HepG2 (cell line): ENCODE measurements around the gene GPS1. TPM values are rescaled to one million over a fixed set of nuclear protein-coding genes. Genes with fewer than 3 reads are reported as not detected.

Experiments
- AGO2 ChIP-seq: fragments of 200-400 bp; formaldehyde crosslinking; optimal IDR thresholded peaks from 2 replicates; pipeline ENCODE3; 2017; ENCODE audit warnings: mild to moderate bottlenecking, low read depth, low read length, moderate library complexity
- CENPX ChIP-seq: sonication (generic); formaldehyde crosslinking; IDR thresholded peaks from 2 replicates; pipeline ENCODE4 v1.9.0; 2021; ENCODE audit warnings: mild to moderate bottlenecking, missing genetic modification reagents, moderate library complexity
- CHCHD3 ChIP-seq: sonication (generic); formaldehyde crosslinking; IDR thresholded peaks from 2 replicates; pipeline ENCODE4 v1.8.0; 2022; ENCODE audit warnings: mild to moderate bottlenecking, missing genetic modification reagents, moderate library complexity
- FOSL1 ChIP-seq: sonication (generic); formaldehyde crosslinking; IDR thresholded peaks from 2 replicates; pipeline ENCODE4 v1.9.0; 2021; ENCODE audit warnings: missing genetic modification reagents, borderline replicate concordance
- LRRFIP1 ChIP-seq: sonication (generic); formaldehyde crosslinking; conservative IDR thresholded peaks from 2 replicates; pipeline ENCODE4 v1.4.0; 2020; ENCODE audit warnings: missing genetic modification reagents
- MIER2 ChIP-seq: IDR thresholded peaks from 2 replicates; pipeline ENCODE4 v1.6.1; 2016; ENCODE audit warnings: missing biosample characterization, missing genetic modification reagents
- PHF20 ChIP-seq: sonication (generic); formaldehyde crosslinking; IDR thresholded peaks from 2 replicates; pipeline ENCODE4 v1.5.0; 2020; ENCODE audit warnings: mild to moderate bottlenecking, missing genetic modification reagents
- POLR2A ChIP-seq, 2 experiments: IDR thresholded peaks; 2 replicates each; pipeline ENCODE4 v1.6.1; 2011; ENCODE audit warnings: low read depth in 2 of 2, low read length in 2 of 2, mild to moderate bottlenecking in 1 of 2, moderate library complexity in 1 of 2; ENCODE audit not compliant: insufficient read depth in 1 of 2
- POLR2G ChIP-seq: fragments of 200-400 bp; formaldehyde crosslinking; IDR thresholded peaks from 2 replicates; pipeline ENCODE4 v1.6.1; 2018; ENCODE audit warnings: mild to moderate bottlenecking, low read depth, low read length, moderate library complexity
- RAD51 ChIP-seq: fragments of 450-650 bp; IDR thresholded peaks from 2 replicates; pipeline ENCODE4 v1.6.1; 2016; ENCODE audit warnings: borderline replicate concordance
- RARA ChIP-seq: IDR thresholded peaks from 2 replicates; pipeline ENCODE4 v1.6.1; 2016; ENCODE audit warnings: missing genetic modification reagents, missing compliant biosample characterization
- RNF219 ChIP-seq: sonication (generic); formaldehyde crosslinking; IDR thresholded peaks from 2 replicates; pipeline ENCODE4 v1.5.0; 2020; ENCODE audit warnings: mild to moderate bottlenecking, missing genetic modification reagents
- SRSF1 ChIP-seq: fragments of 200-400 bp; formaldehyde crosslinking; optimal IDR thresholded peaks from 2 replicates; pipeline ENCODE3; 2017; ENCODE audit warnings: mild to moderate bottlenecking, low read depth, low read length, moderate library complexity
- SRSF4 ChIP-seq: fragments of 200-400 bp; formaldehyde crosslinking; IDR thresholded peaks from one replicate; pipeline ENCODE4 v1.6.1; 2018; ENCODE audit warnings: mild to moderate bottlenecking, low read depth, low read length, moderate library complexity; ENCODE audit not compliant: poor library complexity, severe bottlenecking
- SUZ12 ChIP-seq: fragments of 150-350 bp; IDR thresholded peaks from 2 replicates; pipeline ENCODE4 v1.6.1; 2014; ENCODE audit warnings: low read depth, low read length
- TGIF2 ChIP-seq: IDR thresholded peaks from 2 replicates; pipeline ENCODE4 v1.6.1; 2016; ENCODE audit warnings: control low read depth, missing compliant biosample characterization
- ZFY ChIP-seq: sonication (generic); formaldehyde crosslinking; IDR thresholded peaks from 2 replicates; pipeline ENCODE4 v1.4.0; 2020; ENCODE audit warnings: missing genetic modification reagents
- ZNF280D ChIP-seq: sonication (generic); formaldehyde crosslinking; IDR thresholded peaks from 2 replicates; pipeline ENCODE4 v1.5.1; 2020; ENCODE audit warnings: mild to moderate bottlenecking, missing genetic modification reagents
- ZNF382 ChIP-seq: sonication (generic); formaldehyde crosslinking; IDR thresholded peaks from 2 replicates; pipeline ENCODE4 v1.5.0; 2020; ENCODE audit warnings: missing genetic modification reagents, mild to moderate bottlenecking, borderline replicate concordance
- ZNF549 ChIP-seq: sonication (generic); formaldehyde crosslinking; IDR thresholded peaks from 2 replicates; pipeline ENCODE4 v1.5.0; 2020; ENCODE audit warnings: missing genetic modification reagents
- ZNF570 ChIP-seq: sonication (generic); formaldehyde crosslinking; IDR thresholded peaks from 2 replicates; pipeline ENCODE4 v1.4.0; 2020; ENCODE audit warnings: mild to moderate bottlenecking, missing genetic modification reagents, borderline replicate concordance
- ZNF678 ChIP-seq: sonication (generic); formaldehyde crosslinking; IDR thresholded peaks from 2 replicates; pipeline ENCODE4 v1.4.0; 2020; ENCODE audit warnings: mild to moderate bottlenecking, missing genetic modification reagents
- ZNF691 ChIP-seq: sonication (generic); formaldehyde crosslinking; IDR thresholded peaks from 2 replicates; pipeline ENCODE4 v1.4.0; 2020; ENCODE audit warnings: missing genetic modification reagents, low read depth, mild to moderate bottlenecking, borderline replicate concordance
- polyA plus RNA-seq, 8 experiments: library from polyadenylated mRNA; depleted of rRNA in 3 of 8; stranded (reverse) in 7 of 8; unstranded in 1 of 8; fragments of >200 nt; fragmentation: Illumina TruSeq in 4 of 8; extraction: Trizol in 4 of 8; gene quantifications; 2 replicates each; pipeline versions ENCODE4 v1.2.1 to v1.2.3, GENCODE V29; 2011 to 2016; ENCODE audit warnings: low read depth in 4 of 8, missing spikeins in 1 of 8, mixed read lengths in 1 of 8; ENCODE audit not compliant: insufficient read depth in 1 of 8
- total RNA-seq, 5 experiments: library from RNA; depleted of rRNA; stranded (reverse); fragments of >200 nt; fragmentation: Illumina TruSeq; extraction: Trizol; gene quantifications; 2 replicates each; pipeline ENCODE4 v1.2.3, GENCODE V29; 2016; ENCODE audit warnings: low read depth in 1 of 5

GPS1 gene
- total and polyA plus RNA-seq, 2 of the 13 experiments (the other 11 are each of a cell fraction or from before 2014, with no cell fraction given) = 124 to 128 TPM

- TF ChIP-seq CENPX = no peak
- no peak for TF ChIP-seq ZNF549 (CRISPR knock-in tag)
- no peak for TF ChIP-seq ZNF280D
- no peak for TF ChIP-seq RNF219 (CRISPR knock-in tag)
- TF ChIP-seq ZNF678 (CRISPR knock-in tag) = no peak
- 0 out of 2 replicates have a peak, but pooled peaks have one; percentile 27 for TF ChIP-seq TGIF2 (CRISPR knock-in tag)
- no peak for TF ChIP-seq RAD51
- no peak for TF ChIP-seq MIER2
- TF ChIP-seq SRSF1 = peak; percentile 20
- no peak for TF ChIP-seq FOSL1 (CRISPR knock-in tag)
- TF ChIP-seq LRRFIP1 = no peak
- no peak for TF ChIP-seq ZNF570 (CRISPR knock-in tag)
- 0 out of 2 replicates have a peak, but pooled peaks have one; percentile 3 for TF ChIP-seq ZFY (CRISPR knock-in tag)
- TF ChIP-seq POLR2G = peak; percentile 71
- peak in 1 of 2 experiments; percentile 28; a peak in 1 of 4 replicates for TF ChIP-seq POLR2A (IDR thresholded peaks at IDR 0.05; ENCODE audit: insufficient read depth in 1 of 2, low read depth in 2 of 2, low read length in 2 of 2)
- no peak for TF ChIP-seq ZNF382 (CRISPR knock-in tag)
- no peak for TF ChIP-seq SUZ12
- TF ChIP-seq PHF20 = no peak
- TF ChIP-seq RARA (CRISPR knock-in tag) = no peak
- 0 out of 2 replicates have a peak, but pooled peaks have one; percentile 34 for TF ChIP-seq ZNF691 (CRISPR knock-in tag)
- TF ChIP-seq AGO2 = peak; percentile 99
- TF ChIP-seq SRSF4 = peak; percentile 39
- TF ChIP-seq CHCHD3 (CRISPR knock-in tag) = no peak
Measured at GRCh38 chr17:82005701-82006348, 45.9 kb upstream of the GPS1 start (continued).
